Measurements from ENCODE around the gene DNAJC8.

DNA sequence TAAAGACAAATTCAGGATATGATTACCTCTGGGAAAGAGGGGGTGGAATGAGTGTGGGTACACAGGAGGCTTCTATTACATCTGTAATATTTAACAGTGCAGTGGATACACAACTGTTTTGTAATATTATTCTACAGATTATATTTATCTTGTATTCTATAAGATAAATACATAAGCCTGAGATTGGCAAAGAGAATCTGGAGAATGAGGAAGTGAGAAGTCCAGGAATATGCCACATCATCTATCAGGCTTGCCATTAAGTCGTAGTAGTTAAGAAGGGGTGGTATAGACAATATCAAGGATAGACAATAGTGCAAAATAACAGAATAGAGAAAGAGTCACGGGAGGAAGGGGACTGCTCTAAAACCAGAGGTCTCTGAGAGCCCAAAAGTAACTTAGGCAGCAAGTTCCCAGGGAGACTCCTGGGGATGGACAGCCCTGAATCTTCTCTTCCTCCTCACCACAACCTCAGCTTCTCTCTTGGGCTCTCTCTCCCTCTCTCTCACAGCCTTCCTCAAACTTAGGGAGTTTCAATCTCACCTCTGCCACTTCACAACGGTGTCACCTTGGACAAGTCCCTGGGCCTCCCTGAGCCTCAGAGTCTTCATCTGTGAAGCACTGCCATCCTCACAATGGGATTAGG lies 42.4 kb downstream of the DNAJC8 start:
- TF ChIP-seq POLR2A (IDR thresholded peaks at IDR 0.05) (no peak), POLR2AphosphoS5 (IDR thresholded peaks at IDR 0.05; ENCODE audit: insufficient read depth in 1 of 2, low read depth in 1 of 2) (no peak)
- TF ChIP-seq, protein P1, sequence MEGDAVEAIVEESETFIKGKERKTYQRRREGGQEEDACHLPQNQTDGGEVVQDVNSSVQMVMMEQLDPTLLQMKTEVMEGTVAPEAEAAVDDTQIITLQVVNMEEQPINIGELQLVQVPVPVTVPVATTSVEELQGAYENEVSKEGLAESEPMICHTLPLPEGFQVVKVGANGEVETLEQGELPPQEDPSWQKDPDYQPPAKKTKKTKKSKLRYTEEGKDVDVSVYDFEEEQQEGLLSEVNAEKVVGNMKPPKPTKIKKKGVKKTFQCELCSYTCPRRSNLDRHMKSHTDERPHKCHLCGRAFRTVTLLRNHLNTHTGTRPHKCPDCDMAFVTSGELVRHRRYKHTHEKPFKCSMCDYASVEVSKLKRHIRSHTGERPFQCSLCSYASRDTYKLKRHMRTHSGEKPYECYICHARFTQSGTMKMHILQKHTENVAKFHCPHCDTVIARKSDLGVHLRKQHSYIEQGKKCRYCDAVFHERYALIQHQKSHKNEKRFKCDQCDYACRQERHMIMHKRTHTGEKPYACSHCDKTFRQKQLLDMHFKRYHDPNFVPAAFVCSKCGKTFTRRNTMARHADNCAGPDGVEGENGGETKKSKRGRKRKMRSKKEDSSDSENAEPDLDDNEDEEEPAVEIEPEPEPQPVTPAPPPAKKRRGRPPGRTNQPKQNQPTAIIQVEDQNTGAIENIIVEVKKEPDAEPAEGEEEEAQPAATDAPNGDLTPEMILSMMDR (IDR thresholded peaks at IDR 0.05), result no peak

Data from vagina (tissue), 2 donors.